GM21381 (cell line): ENCODE measurements around the gene SH3PXD2A.
"Not testable (repeated sequence)": the region's sequence is repeated elsewhere in the genome, so short reads cannot be mapped to it uniquely, and the experiment has no call there.

Source experiments
- ATAC-seq: cut with Tn5 transposase; IDR thresholded peaks from one replicate; pipeline ENCODE4 v1.9.1; 2021; ENCODE audit warnings: mild to moderate bottlenecking, moderate library complexity; ENCODE audit not compliant: unreplicated experiment

SH3PXD2A gene

GRCh38 chr10:103669944-103670343 is 185.4 kb downstream of the SH3PXD2A start:
- ATAC-seq: no peak

DNA sequence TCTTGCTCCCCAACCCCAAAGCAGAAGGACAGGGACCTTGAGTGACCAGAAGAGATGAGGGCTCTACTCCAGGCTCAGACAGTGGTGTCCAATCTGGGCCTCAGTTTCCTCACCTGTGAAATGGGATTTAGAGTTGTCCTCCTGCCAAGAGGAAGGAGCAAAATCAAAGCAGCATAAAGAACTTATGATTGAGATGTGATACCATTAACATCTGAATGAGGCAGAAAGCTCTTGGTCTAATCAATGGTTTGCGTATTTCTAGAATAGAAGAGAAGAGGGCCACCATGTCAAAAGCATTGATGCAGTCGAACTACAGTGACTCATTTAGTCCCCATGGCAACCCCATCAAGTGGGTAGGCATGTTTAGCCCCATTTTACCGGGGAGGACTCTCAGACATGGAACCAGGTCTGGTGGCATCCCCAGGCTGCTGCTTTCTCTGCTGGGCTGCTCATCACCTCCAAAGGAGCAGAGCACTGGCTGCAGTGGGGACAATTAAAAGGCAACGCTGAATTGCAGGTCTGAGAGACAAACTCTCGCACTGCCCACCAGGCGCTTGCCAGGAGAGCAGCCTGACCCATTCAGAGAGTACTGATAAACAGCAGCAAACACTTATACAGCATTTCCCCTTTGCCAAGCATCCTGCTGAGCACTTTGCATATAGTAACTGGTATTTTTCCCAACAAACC is 186.0 kb downstream of the SH3PXD2A start:
- no peak for ATAC-seq

DNA sequence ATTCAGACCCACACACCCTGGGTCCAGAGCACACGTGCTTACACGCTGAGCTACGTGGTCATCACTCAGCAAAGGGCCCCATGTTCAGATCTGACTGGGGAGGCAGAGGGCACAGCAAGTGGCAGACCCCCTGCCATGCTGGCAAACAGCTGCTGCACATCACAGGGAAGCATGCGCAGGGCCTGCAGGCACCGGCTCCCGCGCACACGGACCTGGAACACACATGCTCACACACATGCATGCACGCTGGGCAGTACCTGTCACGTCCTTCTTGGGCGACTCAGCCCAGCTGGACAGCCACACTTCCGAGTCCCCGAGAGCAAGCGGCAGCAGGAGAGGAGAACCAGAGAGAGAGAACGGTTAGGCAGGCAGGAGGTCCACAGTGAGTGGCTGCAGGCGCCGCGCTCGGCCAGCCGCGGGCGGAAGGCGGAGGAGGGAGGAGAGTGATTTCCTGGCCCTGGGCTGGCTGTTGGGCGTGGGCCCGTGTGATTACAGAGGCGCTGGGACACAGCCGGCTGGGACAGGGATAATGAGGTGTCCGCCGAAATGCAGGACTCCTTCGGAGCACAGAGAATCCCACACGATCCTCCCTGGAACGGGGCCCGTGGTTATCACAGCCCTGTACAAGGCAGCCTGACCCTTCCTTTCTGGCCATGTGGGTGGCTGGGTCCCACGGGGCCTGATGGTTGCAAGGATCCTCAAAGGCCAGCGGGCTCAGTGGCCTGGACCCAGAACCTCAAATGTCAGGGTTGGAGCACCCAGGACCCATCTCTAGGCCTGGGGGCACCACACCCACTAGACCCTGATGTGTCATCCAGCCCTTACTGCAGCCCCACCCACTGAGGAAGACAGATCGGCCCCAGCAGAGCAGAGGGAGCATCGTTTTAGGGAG is 186.8 kb downstream of the SH3PXD2A start:
- no peak for ATAC-seq

DNA sequence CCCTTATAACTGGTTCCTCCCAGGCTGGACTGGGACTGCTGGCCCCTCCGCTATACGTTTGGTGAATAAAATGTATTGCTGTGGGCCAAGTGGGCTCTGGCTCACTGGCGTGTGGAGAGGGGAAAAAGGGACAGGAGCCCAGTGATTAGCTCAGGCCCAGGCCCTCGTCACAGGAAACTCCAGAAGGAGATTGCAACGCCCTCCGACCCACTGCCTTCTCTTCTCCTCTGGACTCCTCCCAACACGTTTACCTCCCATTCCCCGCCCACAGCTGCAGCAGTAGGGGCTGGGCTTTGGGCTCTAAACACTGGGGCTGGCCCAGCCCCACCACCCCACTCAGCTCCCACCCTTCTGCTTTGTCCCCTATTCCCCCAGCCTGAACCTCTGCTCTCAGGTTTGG is 188.0 kb downstream of the SH3PXD2A start:
- ATAC-seq: no peak

GRCh38 chr10:103666762-103667150 is 188.6 kb downstream of the SH3PXD2A start:
- no peak for ATAC-seq

DNA sequence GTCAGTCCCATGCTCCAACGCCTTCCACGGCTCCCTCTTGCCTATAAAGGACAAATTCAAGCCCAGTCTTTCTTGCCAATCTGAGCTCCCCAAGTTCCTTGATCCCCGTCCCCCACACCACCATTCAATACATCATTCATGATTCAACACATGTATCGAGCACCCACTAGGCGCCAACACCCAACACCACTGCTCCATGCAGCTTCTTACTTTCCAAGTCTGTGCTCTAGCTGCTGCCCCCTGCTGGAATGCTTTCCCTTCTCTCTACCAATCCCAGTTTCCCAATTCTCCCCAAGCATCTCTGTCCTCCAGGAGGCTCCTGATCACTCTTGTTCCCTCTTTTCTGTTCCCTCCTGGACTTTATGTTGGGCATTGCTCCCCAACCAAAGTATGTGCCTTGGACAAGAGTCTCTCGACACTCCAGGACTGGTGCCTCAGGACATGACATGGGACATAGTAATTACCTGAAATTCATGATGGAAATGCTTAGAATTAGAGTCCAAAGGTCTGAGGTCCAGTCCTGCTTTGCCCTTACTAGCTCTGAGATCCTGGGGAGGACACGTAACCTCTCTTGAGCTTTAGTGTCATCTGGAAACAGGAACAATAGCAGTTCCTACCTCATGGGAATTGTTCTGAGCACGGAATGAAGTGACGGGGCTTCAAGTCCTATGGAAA is 189.2 kb downstream of the SH3PXD2A start:
- no peak for ATAC-seq

DNA sequence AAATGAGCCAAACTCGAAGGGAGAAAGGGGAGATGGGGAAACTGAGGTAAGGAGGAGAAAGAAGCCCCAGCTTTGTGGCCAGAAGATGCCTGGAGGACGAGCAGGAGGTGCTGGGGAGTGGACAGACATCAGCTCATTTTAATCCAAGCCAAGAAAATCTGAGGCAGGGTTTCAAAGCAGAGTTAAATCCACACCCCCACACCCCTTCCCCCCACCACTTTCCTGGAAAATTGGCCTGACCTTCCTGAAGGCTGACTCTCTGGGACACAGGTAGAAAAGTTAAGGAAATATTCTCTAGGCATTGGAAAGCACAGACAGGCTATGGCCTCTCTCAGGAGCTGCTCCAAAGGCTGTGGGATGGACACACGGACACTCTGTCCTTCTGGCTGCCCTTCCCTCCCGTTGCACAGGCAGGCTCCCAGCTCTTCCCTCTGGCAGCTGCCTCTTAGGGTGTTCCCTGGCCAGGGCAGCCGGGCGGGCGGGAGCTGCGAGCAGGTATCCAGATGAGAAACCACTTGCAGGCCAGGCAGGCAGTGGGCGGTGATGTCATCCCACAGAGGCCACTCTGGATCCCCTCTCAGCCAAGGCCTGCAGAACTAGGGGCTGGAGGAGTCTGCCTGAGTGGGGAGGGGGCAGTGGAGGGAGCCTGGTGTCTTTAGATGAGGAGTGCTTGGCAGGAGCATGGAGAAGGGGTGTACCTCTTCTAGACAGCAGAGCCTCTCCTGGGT is 190.1 kb downstream of the SH3PXD2A start:
- no peak for ATAC-seq

DNA sequence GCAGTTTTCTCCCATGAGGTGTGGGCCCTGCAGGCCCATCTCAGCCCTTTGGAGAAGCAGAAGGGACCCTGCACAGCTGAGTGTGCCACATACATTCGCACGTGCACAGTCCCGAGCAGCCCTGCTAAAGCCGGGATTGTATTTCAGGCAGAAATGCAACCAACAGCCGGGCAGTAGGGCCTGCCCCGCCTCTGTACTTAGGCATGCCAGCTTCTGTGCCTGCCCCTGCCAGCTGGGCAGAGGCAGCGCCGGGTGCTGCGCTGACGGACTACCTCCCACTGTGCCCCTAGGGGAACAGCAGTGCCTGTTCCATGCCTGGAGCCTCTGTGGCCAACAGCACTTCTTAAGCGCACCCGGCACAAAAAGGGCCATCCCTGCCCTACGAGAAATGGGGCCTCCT is 191.6 kb downstream of the SH3PXD2A start:
- ATAC-seq: no peak

GRCh38 chr10:103663236-103663635 is 192.1 kb downstream of the SH3PXD2A start:
- no peak for ATAC-seq

DNA sequence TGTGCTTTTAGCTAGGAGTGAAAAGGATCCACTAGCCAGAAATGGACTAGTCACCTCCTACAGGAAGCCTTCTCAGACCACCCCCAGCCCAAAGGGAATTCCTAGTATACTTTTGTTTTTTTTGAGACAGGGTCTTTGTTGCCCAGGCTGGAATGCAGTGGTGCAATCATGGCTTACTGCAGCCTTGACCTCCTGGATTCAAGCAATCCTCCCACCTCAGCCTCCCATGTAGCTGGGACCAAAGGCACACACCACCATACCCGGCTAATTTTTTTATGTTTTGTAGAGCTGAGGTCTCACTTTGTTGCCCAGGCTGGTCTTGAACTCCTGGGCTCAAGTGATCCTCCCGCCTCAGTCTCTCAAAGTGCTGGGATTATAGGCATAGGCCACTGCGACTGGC is 192.7 kb downstream of the SH3PXD2A start:
- ATAC-seq: not testable (repeated sequence)

- no peak for ATAC-seq
Observed at GRCh38 chr10:103661198-103661950, 194.0 kb downstream of the SH3PXD2A start.

GRCh38 chr10:103660364-103661197 is 194.8 kb downstream of the SH3PXD2A start:
- peak; percentile 25 for ATAC-seq

GRCh38 chr10:103659674-103660363 is 195.6 kb downstream of the SH3PXD2A start:
- ATAC-seq: peak; percentile 66

DNA sequence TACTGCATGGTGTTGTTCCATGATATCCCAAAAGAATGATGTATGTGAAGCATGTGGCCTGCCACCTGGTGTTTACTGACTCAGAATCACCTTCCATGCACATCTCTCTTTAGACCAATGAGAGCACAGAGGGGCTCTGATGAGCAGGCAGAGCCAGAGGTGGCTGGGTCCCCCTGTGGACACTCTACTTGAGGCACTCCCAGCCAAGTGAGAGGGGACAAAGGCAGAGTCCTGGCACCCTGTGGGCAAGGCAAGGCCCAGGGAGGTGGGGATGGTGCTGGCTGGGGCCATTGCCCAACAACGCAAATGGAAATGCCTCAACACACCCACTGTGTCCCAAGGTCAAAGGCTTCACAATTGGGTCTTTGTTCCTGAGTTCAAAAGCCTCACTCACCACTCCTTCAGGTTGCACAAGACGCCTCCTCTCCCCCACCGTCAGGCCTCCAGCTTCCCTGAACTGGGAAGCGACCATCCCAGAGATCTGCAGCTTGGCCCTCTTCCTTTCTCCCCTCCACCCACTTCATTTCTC is 197.3 kb downstream of the SH3PXD2A start:
- no peak for ATAC-seq

- no peak for ATAC-seq
Observed at GRCh38 chr10:103657061-103657591, 198.2 kb downstream of the SH3PXD2A start.

DNA sequence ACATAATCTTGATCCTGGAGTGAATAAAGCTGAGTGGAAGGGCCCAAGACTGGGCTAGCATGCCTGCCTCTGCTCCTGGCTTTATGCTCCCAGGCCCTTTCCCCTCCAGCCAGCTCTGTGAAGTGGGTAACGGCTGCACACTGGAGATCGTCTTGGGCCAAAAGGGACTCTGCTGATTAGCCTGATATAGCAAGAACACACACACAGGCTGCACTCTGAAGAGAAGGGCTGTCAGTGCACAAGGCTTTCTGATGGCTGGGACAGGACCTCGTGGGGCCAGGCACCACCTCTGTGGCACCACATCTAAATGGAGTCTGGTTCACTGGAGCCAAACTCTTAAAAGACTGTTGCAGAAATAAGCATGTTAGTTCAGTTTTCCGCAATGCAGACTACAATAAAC is 200.5 kb downstream of the SH3PXD2A start:
- no peak for ATAC-seq

DNA sequence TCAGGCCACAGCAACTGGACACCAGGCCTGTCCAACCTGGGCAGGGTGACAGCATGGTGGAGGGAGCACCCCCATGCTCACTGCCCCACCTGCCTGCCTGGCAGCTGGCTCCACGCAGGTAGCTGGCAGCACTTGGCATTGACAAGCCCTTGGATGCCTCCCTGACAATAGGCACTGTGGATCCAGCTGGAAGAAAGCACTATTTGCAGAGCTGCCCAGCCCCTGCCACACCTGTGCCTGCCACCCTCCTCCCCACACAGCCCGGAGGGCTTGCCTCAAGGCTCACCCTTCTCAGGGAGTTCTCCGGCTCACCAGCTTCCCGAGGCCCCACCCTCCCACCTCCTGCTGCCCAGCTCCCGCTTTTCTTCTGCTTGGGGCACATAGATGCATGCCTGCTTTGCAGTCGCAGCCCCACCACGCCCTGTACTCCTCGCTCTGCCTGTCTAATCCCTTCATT is 201.8 kb downstream of the SH3PXD2A start:
- ATAC-seq: no peak

DNA sequence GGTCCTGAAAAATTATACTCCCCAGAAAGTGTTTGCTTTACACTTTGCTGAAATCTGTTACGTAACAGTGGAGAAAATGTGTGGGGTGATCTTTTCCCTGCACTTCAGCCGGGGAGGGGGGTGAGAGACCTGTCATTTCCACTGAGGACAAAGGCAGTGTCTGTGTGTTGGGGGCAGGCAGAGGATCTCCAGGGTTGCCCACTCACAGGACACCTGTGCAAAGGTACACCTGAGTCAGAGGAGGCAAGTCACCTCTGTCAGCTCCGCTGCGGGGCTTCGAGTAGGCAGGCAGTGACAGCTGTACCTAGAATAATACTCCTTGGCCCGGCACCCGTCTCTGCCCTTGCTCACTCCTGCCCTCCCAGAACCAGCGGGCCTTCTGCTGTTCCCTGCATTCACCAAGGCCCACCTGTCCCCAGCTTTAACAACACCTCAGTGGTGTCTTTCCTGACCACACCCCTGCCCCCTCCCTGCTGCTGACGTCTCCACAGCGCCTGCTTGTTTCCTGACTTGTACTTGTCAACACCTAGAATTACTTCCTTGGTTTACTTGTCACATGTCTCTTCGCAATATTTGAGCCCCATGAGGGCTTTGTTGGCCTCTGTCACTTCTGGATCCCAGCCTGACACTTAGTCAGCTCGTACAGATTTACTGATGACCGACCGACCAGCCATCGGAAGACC is 202.6 kb downstream of the SH3PXD2A start:
- ATAC-seq: no peak
